IPS-18a (cell line): ENCODE data around the gene DAP3.
"Not testable (repeated sequence)": the region's sequence is repeated elsewhere in the genome, so short reads cannot be mapped to it uniquely, and the experiment has no call there.

ENCODE experiments used
- H3K27ac ChIP-seq: one replicate; pipeline ENCODE4 v1.5.1; 2013; ENCODE audit warnings: low read length
- H3K27me3 ChIP-seq: one replicate; pipeline ENCODE4 v1.6.1; 2013; ENCODE audit warnings: mild to moderate bottlenecking, low read length; ENCODE audit not compliant: control insufficient read depth, insufficient read depth
- H3K36me3 ChIP-seq: one replicate; pipeline ENCODE4 v1.6.1; 2013; ENCODE audit warnings: low read depth, low read length; ENCODE audit not compliant: control insufficient read depth
- H3K4me1 ChIP-seq: one replicate; pipeline ENCODE4 v1.6.1; 2013; ENCODE audit warnings: low read depth, low read length; ENCODE audit not compliant: control insufficient read depth
- H3K4me3 ChIP-seq: one replicate; pipeline ENCODE4 v1.5.1; 2013; ENCODE audit warnings: low read length
- H3K9ac ChIP-seq: one replicate; pipeline ENCODE4 v1.6.1; 2013; ENCODE audit warnings: mild to moderate bottlenecking, low read length, moderate library complexity
- H3K9me3 ChIP-seq: one replicate; pipeline ENCODE4 v1.6.1; 2013; ENCODE audit warnings: low read depth, low read length; ENCODE audit not compliant: control insufficient read depth

DAP3 gene

DNA sequence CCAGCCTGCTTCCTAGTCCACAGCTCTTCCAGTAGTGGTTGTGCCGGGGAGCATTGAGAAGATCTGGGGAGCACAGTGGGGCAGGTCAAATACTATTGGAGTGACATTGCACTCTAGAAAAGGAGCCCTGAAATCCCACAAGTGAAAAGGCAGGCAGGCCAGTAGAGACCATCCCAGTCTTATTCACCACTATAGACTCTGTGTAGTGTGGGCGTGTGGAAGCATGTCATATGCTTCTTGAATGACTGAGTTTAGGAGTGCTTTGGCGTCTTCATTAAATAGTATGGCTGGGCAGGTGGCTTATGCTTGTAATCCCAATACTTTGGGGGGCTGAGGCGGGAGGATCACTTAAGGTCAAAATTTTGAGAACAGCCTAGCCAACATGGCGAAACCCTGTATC lies 15.5 kb downstream of the DAP3 start:
- H3K36me3 ChIP-seq, H3K9me3 ChIP-seq, H3K27ac ChIP-seq, H3K4me3 ChIP-seq, H3K27me3 ChIP-seq, H3K9ac ChIP-seq, H3K4me1 ChIP-seq: not testable (repeated sequence)

GRCh38 chr1:155706139-155706538 lies 17.2 kb downstream of the DAP3 start:
- Histone ChIP-seq H3K4me3 (no peak overlapping the region), H3K4me1 (no peaks in the 10 kb centered on the region), H3K36me3 (peaks cover 4% of the 10 kb centered on the region), H3K27ac (no peak overlapping the region), H3K27me3 (no peaks in the 10 kb centered on the region), H3K9me3 (no peaks in the 10 kb centered on the region), H3K9ac (no peak overlapping the region)

- no peak overlapping the region for H3K9ac ChIP-seq
- H3K9me3 ChIP-seq = no peaks in the 10 kb centered on the region
- no peaks in the 10 kb centered on the region for H3K4me1 ChIP-seq
- H3K4me3 ChIP-seq = no peak overlapping the region
- no peaks in the 10 kb centered on the region for H3K27me3 ChIP-seq
- H3K27ac ChIP-seq = no peak overlapping the region
- peaks cover 15% of the 10 kb centered on the region for H3K36me3 ChIP-seq
Measured at GRCh38 chr1:155709391-155709790, 20.5 kb downstream of the DAP3 start.

DNA sequence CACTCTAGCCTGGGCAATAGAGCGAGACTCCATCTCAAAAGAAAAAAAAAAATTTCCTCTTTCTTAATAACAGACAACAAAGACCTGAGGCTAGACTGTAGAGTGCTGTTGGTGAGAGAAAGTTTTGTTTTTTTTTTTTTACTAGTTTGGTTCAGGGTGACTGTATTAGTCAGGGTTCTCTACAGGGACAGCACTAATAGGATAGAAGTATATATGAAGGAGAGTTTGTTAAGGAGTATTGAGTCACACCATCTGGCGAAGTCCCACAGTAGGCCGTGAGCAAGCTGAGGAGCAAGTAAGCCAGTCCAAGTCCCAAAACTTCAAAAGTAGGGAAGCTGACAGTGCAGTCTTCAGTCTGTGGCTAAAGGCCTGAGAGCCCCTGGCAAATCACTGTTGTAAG lies 22.6 kb downstream of the DAP3 start:
- H3K4me3 ChIP-seq, H3K9me3 ChIP-seq, H3K27ac ChIP-seq, H3K9ac ChIP-seq, H3K27me3 ChIP-seq, H3K4me1 ChIP-seq: not testable (repeated sequence)
- peaks cover 19% of the 10 kb centered on the region for H3K36me3 ChIP-seq

- not testable (repeated sequence) for H3K4me1 ChIP-seq, H3K9me3 ChIP-seq, H3K27me3 ChIP-seq, H3K9ac ChIP-seq, H3K27ac ChIP-seq, H3K4me3 ChIP-seq
- peaks cover 27% of the 10 kb centered on the region for H3K36me3 ChIP-seq
Measured at GRCh38 chr1:155712636-155713035, 23.7 kb downstream of the DAP3 start.

DNA sequence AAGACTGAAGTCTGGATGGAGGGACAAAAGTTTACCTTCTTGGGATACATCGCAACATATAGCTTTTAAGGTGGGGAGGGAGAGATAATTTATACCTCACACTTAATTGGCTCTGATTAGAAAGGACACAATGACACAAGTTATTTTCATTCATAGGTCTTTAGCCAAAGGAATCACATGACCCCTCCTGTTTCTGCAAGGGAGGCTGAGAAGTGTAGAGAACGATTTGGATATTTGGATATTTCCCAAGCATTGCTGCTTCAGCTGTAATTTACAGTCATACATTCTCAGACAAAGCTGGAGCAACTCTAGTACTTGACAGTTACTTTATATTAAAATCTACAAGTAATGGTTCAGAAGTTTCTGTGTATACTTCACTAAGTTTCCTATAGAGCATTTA lies 24.2 kb downstream of the DAP3 start:
- no peaks in the 10 kb centered on the region for H3K4me1 ChIP-seq
- no peaks in the 10 kb centered on the region for H3K27me3 ChIP-seq
- H3K9ac ChIP-seq = no peak overlapping the region
- no peak overlapping the region for H3K27ac ChIP-seq
- no peak overlapping the region for H3K4me3 ChIP-seq
- H3K9me3 ChIP-seq = no peaks in the 10 kb centered on the region
- H3K36me3 ChIP-seq = peaks cover 29% of the 10 kb centered on the region

GRCh38 chr1:155715056-155715455 lies 26.2 kb downstream of the DAP3 start:
- H3K9ac ChIP-seq, H3K9me3 ChIP-seq, H3K4me3 ChIP-seq, H3K27me3 ChIP-seq, H3K4me1 ChIP-seq, H3K27ac ChIP-seq: not testable (repeated sequence)
- H3K36me3 ChIP-seq = peaks cover 25% of the 10 kb centered on the region

GRCh38 chr1:155715777-155716176 lies 26.9 kb downstream of the DAP3 start:
- Histone ChIP-seq H3K27ac (no peak overlapping the region), H3K36me3 (peaks cover 25% of the 10 kb centered on the region), H3K4me1 (no peaks in the 10 kb centered on the region), H3K4me3 (no peak overlapping the region), H3K9me3 (no peaks in the 10 kb centered on the region), H3K27me3 (no peaks in the 10 kb centered on the region), H3K9ac (no peak overlapping the region)

GRCh38 chr1:155717041-155717440 lies 28.1 kb downstream of the DAP3 start:
- H3K27ac ChIP-seq = no peak overlapping the region
- H3K4me1 ChIP-seq = no peaks in the 10 kb centered on the region
- H3K27me3 ChIP-seq = no peaks in the 10 kb centered on the region
- no peak overlapping the region for H3K4me3 ChIP-seq
- H3K9ac ChIP-seq = no peak overlapping the region
- peaks cover 32% of the 10 kb centered on the region for H3K36me3 ChIP-seq
- no peaks in the 10 kb centered on the region for H3K9me3 ChIP-seq

DNA sequence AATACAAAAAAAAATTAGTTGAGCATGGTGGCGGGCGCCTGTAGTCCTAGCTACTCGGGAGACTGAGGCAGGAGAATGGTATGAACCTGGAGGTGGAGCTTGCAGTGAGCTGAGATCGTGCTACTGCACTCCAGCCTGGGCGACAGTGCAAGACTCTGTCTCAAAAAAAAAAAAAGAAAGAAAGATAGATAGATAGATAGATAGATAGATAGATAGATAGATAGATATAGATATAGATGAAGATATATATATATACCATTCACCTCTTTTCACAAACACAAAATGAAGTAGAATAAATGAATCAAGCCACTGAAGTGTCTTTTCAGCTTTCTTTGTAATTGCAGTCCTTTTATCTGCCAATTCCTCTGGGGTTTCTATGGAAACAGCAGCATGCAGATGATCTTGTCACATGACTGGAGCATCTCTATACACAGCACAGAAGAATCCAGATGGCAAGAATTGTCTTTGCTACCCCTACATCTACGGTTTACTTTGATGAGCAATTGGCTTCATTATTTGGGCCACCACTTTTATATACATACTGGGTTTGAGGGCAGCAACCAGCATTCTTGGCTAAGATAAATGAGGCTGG lies 29.7 kb downstream of the DAP3 start:
- H3K27me3 ChIP-seq, H3K4me1 ChIP-seq, H3K4me3 ChIP-seq, H3K9ac ChIP-seq, H3K9me3 ChIP-seq, H3K27ac ChIP-seq: not testable (repeated sequence)
- peaks cover 27% of the 10 kb centered on the region for H3K36me3 ChIP-seq

- H3K27me3 ChIP-seq = no peaks in the 10 kb centered on the region
- peaks cover 25% of the 10 kb centered on the region for H3K36me3 ChIP-seq
- H3K4me1 ChIP-seq = no peaks in the 10 kb centered on the region
- no peak overlapping the region for H3K27ac ChIP-seq
- H3K9me3 ChIP-seq = no peaks in the 10 kb centered on the region
- H3K4me3 ChIP-seq = no peak overlapping the region
- no peak overlapping the region for H3K9ac ChIP-seq
Measured at GRCh38 chr1:155719703-155720102, 30.8 kb downstream of the DAP3 start.

- H3K27me3 ChIP-seq = no peaks in the 10 kb centered on the region
- H3K27ac ChIP-seq = no peak overlapping the region
- H3K4me1 ChIP-seq = no peaks in the 10 kb centered on the region
- peaks cover 23% of the 10 kb centered on the region for H3K36me3 ChIP-seq
- no peaks in the 10 kb centered on the region for H3K9me3 ChIP-seq
- H3K9ac ChIP-seq = no peak overlapping the region
- no peak overlapping the region for H3K4me3 ChIP-seq
Measured at GRCh38 chr1:155725142-155725541, 36.3 kb downstream of the DAP3 start.
